Fibroblast of pulmonary artery (primary cell): ENCODE data around the gene CCR5.
A peak's percentile ranks its signal among the peaks of the same experiment; 100 is the strongest.

Experiments
- DNase-seq: peaks from one replicate; pipeline ENCODE4 v3.0.0-alpha.2; 2010; ENCODE audit warnings: low read depth
- H3K4me3 ChIP-seq: replicated peaks from 2 replicates; pipeline ENCODE4 v1.5.1; 2011; ENCODE audit warnings: low read depth, mild to moderate bottlenecking, control low read depth, low read length, moderate library complexity
- TF ChIP-seq, protein P1 (sequence below): IDR thresholded peaks from 2 replicates; pipeline ENCODE4 v1.5.1; 2011; ENCODE audit warnings: mild to moderate bottlenecking, control low read depth, low read length, inconsistent platforms; ENCODE audit errors: missing control alignments

The CCR5 gene

DNA sequence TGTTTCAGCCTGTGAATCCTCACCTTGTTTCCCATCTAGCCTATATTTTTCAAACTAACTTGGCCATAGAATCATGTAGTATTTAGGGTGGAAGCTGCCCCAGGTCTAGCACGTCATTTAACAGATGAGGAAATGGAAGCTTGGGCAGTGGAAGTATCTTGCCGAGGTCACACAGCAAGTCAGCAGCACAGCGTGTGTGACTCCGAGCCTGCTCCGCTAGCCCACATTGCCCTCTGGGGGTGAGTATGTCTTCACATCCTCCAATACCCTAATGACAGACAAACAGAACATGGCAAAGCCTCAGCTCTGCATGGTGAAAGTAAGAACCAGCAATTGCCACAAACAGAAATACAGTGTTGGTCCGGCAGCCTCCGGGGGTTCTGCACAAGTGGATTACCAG, 2.2 kb upstream of the CCR5 start:
- H3K4me3 ChIP-seq, result no peak overlapping the region
- TF ChIP-seq, protein P1, sequence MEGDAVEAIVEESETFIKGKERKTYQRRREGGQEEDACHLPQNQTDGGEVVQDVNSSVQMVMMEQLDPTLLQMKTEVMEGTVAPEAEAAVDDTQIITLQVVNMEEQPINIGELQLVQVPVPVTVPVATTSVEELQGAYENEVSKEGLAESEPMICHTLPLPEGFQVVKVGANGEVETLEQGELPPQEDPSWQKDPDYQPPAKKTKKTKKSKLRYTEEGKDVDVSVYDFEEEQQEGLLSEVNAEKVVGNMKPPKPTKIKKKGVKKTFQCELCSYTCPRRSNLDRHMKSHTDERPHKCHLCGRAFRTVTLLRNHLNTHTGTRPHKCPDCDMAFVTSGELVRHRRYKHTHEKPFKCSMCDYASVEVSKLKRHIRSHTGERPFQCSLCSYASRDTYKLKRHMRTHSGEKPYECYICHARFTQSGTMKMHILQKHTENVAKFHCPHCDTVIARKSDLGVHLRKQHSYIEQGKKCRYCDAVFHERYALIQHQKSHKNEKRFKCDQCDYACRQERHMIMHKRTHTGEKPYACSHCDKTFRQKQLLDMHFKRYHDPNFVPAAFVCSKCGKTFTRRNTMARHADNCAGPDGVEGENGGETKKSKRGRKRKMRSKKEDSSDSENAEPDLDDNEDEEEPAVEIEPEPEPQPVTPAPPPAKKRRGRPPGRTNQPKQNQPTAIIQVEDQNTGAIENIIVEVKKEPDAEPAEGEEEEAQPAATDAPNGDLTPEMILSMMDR, result no peak
- no peak for DNase-seq

DNA sequence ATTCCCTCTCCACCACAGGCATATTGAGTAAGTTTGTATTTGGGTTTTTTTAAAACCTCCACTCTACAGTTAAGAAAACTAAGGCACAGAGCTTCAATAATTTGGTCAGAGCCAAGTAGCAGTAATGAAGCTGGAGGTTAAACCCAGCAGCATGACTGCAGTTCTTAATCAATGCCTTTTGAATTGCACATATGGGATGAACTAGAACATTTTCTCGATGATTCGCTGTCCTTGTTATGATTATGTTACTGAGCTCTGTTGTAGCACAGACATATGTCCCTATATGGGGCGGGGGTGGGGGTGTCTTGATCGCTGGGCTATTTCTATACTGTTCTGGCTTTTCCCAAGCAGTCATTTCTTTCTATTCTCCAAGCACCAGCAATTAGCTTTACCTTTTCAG, 1.6 kb upstream of the CCR5 start:
- no peak for DNase-seq
- no peak overlapping the region for H3K4me3 ChIP-seq
- TF ChIP-seq, protein P1, result no peak

DNA sequence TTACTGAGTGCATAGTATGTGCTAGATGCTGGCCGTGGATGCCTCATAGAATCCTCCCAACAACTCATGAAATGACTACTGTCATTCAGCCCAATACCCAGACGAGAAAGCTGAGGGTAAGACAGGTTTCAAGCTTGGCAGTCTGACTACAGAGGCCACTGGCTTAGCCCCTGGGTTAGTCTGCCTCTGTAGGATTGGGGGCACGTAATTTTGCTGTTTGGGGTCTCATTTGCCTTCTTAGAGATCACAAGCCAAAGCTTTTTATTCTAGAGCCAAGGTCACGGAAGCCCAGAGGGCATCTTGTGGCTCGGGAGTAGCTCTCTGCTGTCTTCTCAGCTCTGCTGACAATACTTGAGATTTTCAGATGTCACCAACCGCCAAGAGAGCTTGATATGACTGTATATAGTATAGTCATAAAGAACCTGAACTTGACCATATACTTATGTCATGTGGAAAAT, 1.0 kb upstream of the CCR5 start:
- DNase-seq, result no peak
- TF ChIP-seq, protein P1, result no peak

DNA sequence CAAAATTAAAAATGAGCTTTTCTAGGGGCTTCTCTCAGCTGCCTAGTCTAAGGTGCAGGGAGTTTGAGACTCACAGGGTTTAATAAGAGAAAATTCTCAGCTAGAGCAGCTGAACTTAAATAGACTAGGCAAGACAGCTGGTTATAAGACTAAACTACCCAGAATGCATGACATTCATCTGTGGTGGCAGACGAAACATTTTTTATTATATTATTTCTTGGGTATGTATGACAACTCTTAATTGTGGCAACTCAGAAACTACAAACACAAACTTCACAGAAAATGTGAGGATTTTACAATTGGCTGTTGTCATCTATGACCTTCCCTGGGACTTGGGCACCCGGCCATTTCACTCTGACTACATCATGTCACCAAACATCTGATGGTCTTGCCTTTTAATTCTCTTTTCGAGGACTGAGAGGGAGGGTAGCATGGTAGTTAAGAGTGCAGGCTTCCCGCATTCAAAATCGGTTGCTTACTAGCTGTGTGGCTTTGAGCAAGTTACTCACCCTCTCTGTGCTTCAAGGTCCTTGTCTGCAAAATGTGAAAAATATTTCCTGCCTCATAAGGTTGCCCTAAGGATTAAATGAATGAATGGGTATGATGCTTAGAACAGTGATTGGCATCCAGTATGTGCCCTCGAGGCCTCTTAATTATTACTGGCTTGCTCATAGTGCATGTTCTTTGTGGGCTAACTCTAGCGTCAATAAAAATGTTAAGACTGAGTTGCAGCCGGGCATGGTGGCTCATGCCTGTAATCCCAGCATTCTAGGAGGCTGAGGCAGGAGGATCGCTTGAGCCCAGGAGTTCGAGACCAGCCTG, 984 bp downstream of the CCR5 start:
- no peak for DNase-seq
- TF ChIP-seq, protein P1, result no peak
- H3K4me3 ChIP-seq, result no peak overlapping the region

More for the DNA sequence above, 1.0 kb upstream of the CCR5 start:
- no peak overlapping the region for H3K4me3 ChIP-seq

DNA sequence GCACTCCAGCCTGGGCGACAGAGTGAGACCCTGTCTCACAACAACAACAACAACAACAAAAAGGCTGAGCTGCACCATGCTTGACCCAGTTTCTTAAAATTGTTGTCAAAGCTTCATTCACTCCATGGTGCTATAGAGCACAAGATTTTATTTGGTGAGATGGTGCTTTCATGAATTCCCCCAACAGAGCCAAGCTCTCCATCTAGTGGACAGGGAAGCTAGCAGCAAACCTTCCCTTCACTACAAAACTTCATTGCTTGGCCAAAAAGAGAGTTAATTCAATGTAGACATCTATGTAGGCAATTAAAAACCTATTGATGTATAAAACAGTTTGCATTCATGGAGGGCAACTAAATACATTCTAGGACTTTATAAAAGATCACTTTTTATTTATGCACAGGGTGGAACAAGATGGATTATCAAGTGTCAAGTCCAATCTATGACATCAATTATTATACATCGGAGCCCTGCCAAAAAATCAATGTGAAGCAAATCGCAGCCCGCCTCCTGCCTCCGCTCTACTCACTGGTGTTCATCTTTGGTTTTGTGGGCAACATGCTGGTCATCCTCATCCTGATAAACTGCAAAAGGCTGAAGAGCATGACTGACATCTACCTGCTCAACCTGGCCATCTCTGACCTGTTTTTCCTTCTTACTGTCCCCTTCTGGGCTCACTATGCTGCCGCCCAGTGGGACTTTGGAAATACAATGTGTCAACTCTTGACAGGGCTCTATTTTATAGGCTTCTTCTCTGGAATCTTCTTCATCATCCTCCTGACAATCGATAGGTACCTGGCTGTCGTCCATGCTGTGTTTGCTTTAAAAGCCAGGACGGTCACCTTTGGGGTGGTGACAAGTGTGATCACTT, 2.0 kb downstream of the CCR5 start:
- no peak overlapping the region for H3K4me3 ChIP-seq

DNA sequence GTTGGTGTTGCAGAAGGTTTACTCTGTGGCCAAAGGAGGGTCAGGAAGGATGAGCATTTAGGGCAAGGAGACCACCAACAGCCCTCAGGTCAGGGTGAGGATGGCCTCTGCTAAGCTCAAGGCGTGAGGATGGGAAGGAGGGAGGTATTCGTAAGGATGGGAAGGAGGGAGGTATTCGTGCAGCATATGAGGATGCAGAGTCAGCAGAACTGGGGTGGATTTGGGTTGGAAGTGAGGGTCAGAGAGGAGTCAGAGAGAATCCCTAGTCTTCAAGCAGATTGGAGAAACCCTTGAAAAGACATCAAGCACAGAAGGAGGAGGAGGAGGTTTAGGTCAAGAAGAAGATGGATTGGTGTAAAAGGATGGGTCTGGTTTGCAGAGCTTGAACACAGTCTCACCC, 4.0 kb downstream of the CCR5 start:
- H3K4me3 ChIP-seq, result no peak overlapping the region
- TF ChIP-seq, protein P1, result no peak
- DNase-seq, result no peak

More for the DNA sequence above, 2.0 kb downstream of the CCR5 start:
- DNase-seq, result peak; percentile 27
- TF ChIP-seq, protein P1, result peak; percentile 51
